OCI-LY1 (cell line): ENCODE results near the gene VIPR2.

ENCODE experiments used
- H2AFZ ChIP-seq: fragments of 200-600 bp; sonication (generic), shearing (Covaris generic); 2 replicates; pipeline ENCODE4 v1.6.0; 2014; ENCODE audit warnings: antibody characterized with exemption, mild to moderate bottlenecking, low read length
- H3F3A ChIP-seq: fragments of 200-600 bp; sonication (generic), shearing (Covaris generic); 2 replicates; pipeline ENCODE4 v1.6.0; 2014; ENCODE audit warnings: mild to moderate bottlenecking, antibody characterized with exemption, low read length, moderate library complexity; ENCODE audit not compliant: insufficient read depth
- H3K27ac ChIP-seq: fragments of 200-600 bp; sonication (generic); 2 replicates; pipeline ENCODE4 v1.5.1; 2014; ENCODE audit warnings: low read length, mixed run types, mild to moderate bottlenecking, low read depth; ENCODE audit not compliant: poor library complexity, severe bottlenecking
- H3K27me3 ChIP-seq: fragments of 200-600 bp; sonication (generic); 2 replicates; pipeline ENCODE4 v1.6.0; 2014; ENCODE audit warnings: antibody characterized with exemption, mild to moderate bottlenecking, low read length, moderate library complexity; ENCODE audit not compliant: insufficient read depth
- H3K36me3 ChIP-seq: fragments of 200-600 bp; sonication (generic); 2 replicates; pipeline ENCODE4 v1.6.1; 2014; ENCODE audit warnings: mild to moderate bottlenecking, antibody characterized with exemption, low read length, moderate library complexity, mixed read lengths; ENCODE audit not compliant: insufficient read depth
- H3K4me1 ChIP-seq: fragments of 200-600 bp; sonication (generic); 2 replicates; pipeline ENCODE4 v1.5.1; 2014; ENCODE audit warnings: mild to moderate bottlenecking, low read length, moderate library complexity; ENCODE audit not compliant: insufficient read depth, severe bottlenecking
- H3K4me2 ChIP-seq: fragments of 200-600 bp; sonication (generic), shearing (Covaris generic); 2 replicates; pipeline ENCODE4 v1.6.1; 2014; ENCODE audit warnings: low read length
- H3K4me3 ChIP-seq: fragments of 200-600 bp; sonication (generic); 2 replicates; pipeline ENCODE4 v1.5.1; 2014; ENCODE audit warnings: low read length, low read depth, mild to moderate bottlenecking, mixed read lengths; ENCODE audit not compliant: poor library complexity, severe bottlenecking
- H3K79me2 ChIP-seq: fragments of 200-600 bp; shearing (Covaris generic); 2 replicates; pipeline ENCODE4 v1.6.1; 2016; ENCODE audit warnings: mixed run types, low read length, mixed read lengths; ENCODE audit not compliant: insufficient read depth
- H3K9ac ChIP-seq: fragments of 200-600 bp; sonication (generic), shearing (Covaris generic); 2 replicates; pipeline ENCODE4 v1.6.1; 2014; ENCODE audit warnings: mild to moderate bottlenecking, low read length, mixed read lengths
- H3K9me2 ChIP-seq: fragments of 200-600 bp; sonication (generic), shearing (Covaris generic); 2 replicates; pipeline ENCODE4 v1.6.1; 2014; ENCODE audit warnings: low read depth, mild to moderate bottlenecking, low read length, mixed read lengths
- H3K9me3 ChIP-seq: fragments of 200-600 bp; shearing (Covaris generic); 2 replicates; pipeline ENCODE4 v1.6.1; 2014; ENCODE audit warnings: low read length, mixed read lengths
- H4K20me1 ChIP-seq: fragments of 200-600 bp; sonication (generic), shearing (Covaris generic); 2 replicates; pipeline ENCODE4 v1.6.0; 2016; ENCODE audit warnings: mild to moderate bottlenecking, low read length; ENCODE audit not compliant: insufficient read depth
- CTCF ChIP-seq: fragments of 200-600 bp; sonication (generic), shearing (Covaris generic); IDR thresholded peaks from 2 replicates; pipeline ENCODE4 v1.5.1; 2017; ENCODE audit warnings: mild to moderate bottlenecking, antibody characterized with exemption, low read length, moderate library complexity, mixed read lengths
- EZH2 ChIP-seq: fragments of 200-600 bp; sonication (generic), shearing (Covaris generic); IDR thresholded peaks from 2 replicates; pipeline ENCODE4 v1.8.0; 2017; ENCODE audit warnings: borderline replicate concordance, mixed run types, mild to moderate bottlenecking, antibody characterized with exemption, low read length, moderate library complexity, mixed read lengths

VIPR2 gene

GRCh38 chr7:159068488-159068811, 76.2 kb downstream of the VIPR2 start:
- H3K79me2 ChIP-seq, result no peaks in the 10 kb centered on the region
- H3K9me3 ChIP-seq, result no peaks in the 10 kb centered on the region
- peaks cover 10% of the 10 kb centered on the region; the same call in 1 of the 2 replicates for H3K27me3 ChIP-seq
- no peak overlapping the region for H2AFZ ChIP-seq
- H3K9ac ChIP-seq, result no peak overlapping the region
- no peak overlapping the region for H3K27ac ChIP-seq
- no peak for TF ChIP-seq EZH2
- no peak for TF ChIP-seq CTCF
- H3K4me1 ChIP-seq, result no peaks in the 10 kb centered on the region
- no peaks in the 10 kb centered on the region for H3K36me3 ChIP-seq
- H4K20me1 ChIP-seq, result no peaks in the 10 kb centered on the region
- no peak overlapping the region for H3K4me3 ChIP-seq
- no peak overlapping the region for H3K4me2 ChIP-seq
- no peaks in the 10 kb centered on the region for H3K9me2 ChIP-seq
- no peaks in the 10 kb centered on the region for H3F3A ChIP-seq

GRCh38 chr7:159067576-159068487, 76.8 kb downstream of the VIPR2 start:
- Histone ChIP-seq H4K20me1 (no peaks in the 10 kb centered on the region), H3K9me3 (no peaks in the 10 kb centered on the region), H3K9me2 (no peaks in the 10 kb centered on the region), H3F3A (no peaks in the 10 kb centered on the region), H3K36me3 (no peaks in the 10 kb centered on the region), H3K79me2 (no peaks in the 10 kb centered on the region), H3K4me3 (no peak overlapping the region), H3K4me2 (no peak overlapping the region), H3K9ac (no peak overlapping the region), H3K27ac (no peak overlapping the region), H3K4me1 (no peaks in the 10 kb centered on the region), H2AFZ (no peak overlapping the region), H3K27me3 (peaks cover 10% of the 10 kb centered on the region; the same call in 1 of the 2 replicates)
- no peak for TF ChIP-seq EZH2
- TF ChIP-seq CTCF, result no peak

- no peak for TF ChIP-seq EZH2
- no peak for TF ChIP-seq CTCF
- Histone ChIP-seq H3K9me3 (no peaks in the 10 kb centered on the region), H3K4me3 (no peak overlapping the region), H3K79me2 (no peaks in the 10 kb centered on the region), H3K9me2 (no peaks in the 10 kb centered on the region), H3K4me1 (no peaks in the 10 kb centered on the region), H3K4me2 (no peak overlapping the region), H3F3A (no peaks in the 10 kb centered on the region), H3K36me3 (no peaks in the 10 kb centered on the region), H3K27ac (no peak overlapping the region), H3K27me3 (peaks cover 10% of the 10 kb centered on the region; the same call in 1 of the 2 replicates), H3K9ac (no peak overlapping the region), H4K20me1 (no peaks in the 10 kb centered on the region), H2AFZ (no peak overlapping the region)
Measured at GRCh38 chr7:159066816-159067575, 77.7 kb downstream of the VIPR2 start.
